GM21381 (cell line): ENCODE data around the gene OPRD1.
A peak's percentile ranks its signal among the peaks of the same experiment; 100 is the strongest.

ENCODE experiments used
- ATAC-seq: cut with Tn5 transposase; IDR thresholded peaks from one replicate; pipeline ENCODE4 v1.9.1; 2021; ENCODE audit warnings: mild to moderate bottlenecking, moderate library complexity; ENCODE audit not compliant: unreplicated experiment

The OPRD1 gene

DNA sequence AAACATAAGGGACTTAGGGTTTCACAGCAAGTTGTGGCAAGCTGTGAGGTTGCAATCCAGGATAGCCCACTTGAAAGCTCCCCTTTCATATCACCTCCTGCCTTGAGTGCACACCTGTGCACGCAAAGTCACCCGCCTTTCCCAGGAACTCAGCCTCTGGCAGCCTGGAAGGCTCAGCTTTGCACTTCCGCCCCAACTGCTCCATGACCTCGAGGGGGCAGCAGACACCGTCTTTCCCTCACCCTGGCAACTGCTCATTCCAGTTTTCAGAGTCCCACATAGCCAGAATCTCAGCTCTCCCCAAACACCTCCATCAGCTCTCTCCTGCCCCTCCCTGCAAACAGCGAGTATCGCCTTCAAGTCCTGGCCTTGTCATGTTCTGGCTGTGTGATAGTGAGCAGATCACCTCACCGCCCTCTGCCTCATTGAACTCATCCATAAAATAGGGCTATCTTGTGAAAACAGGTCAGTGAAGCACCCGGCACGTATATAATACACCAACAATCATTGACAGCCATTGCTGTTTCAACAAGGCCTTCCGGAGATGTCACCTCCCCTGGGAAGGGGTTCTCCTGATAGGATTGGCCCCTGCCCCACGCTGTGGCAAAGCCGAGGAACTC is 70.1 kb downstream of the OPRD1 start:
- no peak for ATAC-seq

DNA sequence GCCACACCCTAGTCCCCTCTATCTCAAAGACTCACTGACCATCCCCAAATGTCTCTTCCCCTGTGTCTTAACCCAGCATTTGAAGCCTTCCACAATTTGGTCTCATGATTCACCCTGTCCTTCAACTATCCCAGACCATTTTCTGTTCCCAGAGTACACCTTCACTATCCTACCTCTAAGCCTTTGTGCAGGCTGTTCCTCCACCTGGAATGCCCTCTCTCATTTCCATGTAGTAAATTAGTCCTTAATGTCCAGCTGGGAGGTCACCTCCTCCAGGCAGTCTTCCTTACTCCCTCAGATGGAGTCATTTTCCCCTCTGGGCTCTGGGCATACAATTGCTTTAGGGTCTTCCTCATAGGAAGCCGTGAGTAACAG is 71.3 kb downstream of the OPRD1 start:
- no peak for ATAC-seq

DNA sequence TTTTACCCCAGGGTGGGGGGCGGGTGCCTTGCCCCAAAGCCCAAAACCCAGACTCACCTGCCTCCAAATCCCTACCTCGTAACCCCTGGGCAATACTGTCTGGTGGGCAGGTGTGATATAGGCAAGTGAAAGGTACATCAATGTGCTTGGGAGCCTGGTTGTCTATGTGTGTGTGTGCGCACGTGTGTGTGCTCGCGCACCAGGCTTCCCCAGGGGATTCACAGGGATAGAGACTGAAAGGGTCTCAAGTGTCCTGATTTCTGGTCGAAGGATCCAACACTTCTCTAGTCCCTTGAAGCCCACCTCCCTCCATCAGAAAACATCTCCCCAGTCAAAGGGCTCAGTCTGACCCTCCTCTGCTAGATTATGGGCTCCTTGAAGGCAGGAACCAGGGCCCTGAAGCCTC is 73.5 kb downstream of the OPRD1 start:
- no peak for ATAC-seq

DNA sequence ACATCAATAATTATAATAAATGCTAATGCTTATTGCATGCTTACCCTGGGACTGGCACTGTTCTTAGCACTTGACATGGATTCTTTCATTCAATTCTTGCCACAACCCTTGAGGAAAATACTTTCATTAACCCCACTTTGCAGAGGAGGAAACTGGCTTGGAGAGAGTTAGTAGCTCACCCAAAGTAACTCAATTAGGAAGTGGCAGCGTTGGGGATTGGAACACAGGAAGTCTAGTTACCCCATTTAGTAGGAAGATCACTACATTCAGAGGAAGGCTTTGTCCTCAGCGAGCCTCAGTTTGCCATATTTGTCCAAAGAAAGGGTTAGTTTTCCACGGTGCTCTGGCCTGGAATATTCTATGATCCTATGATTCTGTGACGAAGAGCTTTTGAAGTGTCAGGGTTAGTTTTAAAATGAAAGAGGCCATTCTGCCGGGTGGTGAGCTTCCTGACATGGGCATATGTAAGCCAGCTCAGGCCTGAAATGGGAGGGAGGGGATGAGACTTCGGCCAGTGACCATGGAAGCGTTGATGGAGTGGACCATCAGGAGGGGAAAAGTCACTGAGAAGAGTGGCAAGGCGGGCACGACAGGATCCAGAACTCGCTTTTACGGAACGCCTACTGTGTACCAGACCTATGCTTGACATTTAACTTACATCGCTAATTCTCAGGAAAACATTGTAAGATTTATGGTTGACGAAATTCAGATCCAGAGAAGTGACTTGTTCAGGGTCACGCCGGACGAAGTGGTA is 74.2 kb downstream of the OPRD1 start:
- no peak for ATAC-seq

DNA sequence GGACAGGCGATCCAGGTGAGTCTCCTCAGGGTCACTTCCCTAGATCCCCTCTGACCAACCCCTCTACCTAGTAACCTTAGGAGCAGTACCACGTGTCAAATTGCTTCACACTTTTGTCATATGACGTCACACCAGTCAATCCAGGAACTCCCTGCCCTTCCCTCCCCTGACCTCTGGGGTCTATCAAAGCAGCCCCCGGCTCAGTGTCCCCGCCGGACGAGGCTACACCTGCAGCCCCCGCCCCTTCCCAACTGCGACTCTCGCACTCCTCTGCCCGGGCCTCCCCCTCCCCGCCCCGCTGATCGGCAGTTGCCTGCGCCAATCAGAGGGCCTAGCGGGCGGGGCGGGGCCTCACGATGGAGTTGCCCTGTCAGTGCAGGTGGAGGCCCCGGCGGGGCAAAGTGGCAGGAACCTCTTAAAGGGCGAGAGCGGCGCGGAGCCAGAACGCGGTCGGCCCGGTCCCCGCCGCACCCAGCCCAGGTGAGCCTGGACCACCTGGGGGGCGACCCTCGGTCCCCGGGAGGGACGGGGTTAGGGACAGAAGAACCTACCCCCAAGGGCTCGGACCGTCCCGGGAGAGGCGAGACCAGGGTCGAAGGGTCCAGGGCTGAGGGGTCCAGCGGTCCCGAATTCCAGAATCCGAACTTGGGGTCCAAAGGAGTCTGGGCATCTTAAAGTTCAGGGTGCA is 74.9 kb downstream of the OPRD1 start:
- ATAC-seq = peak; percentile 58

DNA sequence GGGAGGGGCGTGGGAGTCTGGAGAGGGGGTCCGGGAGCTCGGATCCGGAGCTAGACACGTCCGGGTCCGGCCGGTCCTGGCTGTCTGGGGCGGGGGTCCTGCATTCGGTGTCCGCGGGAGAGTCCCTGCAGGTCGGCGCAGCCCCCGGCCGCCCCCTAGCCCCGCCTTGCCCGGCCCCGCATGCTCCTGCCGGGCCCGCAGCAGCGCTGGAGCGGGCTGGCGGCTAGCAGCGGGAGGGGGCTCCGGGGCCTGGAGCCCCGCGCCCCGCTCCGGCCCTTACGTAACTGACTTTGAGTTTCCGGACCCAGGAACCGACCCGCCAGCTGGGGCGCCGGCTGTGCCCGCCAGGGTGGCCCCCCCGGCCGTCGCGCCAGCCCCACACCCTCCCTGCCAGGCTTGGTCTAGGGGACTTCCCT is 75.5 kb downstream of the OPRD1 start:
- ATAC-seq = no peak

DNA sequence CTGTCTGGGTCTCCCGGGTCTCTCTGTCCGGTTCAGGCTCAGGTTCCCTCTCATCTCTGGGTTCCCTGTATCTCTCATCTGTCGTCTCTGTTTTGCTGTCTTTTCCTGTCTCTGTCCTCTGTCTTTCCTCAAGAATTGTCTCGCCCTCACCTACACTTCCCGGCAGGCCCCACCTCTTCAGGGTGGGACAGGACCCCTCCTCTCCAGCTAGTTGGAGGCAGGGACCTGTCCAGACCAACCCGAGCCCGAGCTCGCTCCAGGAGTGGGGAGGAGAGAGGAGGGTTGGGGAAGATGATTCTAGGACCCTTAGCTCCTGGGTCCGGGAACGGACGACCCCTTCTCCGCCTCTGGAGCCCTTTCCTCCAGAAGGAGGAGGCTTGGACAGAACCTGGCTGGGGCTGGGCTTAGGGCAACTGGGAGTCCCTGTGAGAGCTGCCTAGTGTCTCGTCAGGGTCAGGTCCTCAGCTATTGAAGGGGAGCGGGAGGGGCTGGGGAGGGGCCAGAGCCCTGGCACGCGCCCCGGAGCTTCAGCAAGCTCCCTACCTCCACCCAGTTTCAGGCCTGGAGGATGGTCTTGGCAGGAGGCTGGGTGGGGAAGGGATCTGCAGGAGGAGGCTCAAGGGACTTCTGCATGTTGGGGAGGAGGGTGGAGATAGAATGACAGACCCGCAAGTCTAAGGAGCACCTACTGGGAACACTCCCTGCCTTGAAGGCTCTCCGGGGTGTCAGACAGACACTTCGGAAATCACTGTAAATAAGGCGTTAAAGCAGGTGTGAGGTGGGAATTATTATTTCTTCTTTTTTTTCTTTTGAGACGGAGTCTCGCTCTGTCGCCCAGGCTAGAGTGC is 76.1 kb downstream of the OPRD1 start:
- ATAC-seq = no peak

DNA sequence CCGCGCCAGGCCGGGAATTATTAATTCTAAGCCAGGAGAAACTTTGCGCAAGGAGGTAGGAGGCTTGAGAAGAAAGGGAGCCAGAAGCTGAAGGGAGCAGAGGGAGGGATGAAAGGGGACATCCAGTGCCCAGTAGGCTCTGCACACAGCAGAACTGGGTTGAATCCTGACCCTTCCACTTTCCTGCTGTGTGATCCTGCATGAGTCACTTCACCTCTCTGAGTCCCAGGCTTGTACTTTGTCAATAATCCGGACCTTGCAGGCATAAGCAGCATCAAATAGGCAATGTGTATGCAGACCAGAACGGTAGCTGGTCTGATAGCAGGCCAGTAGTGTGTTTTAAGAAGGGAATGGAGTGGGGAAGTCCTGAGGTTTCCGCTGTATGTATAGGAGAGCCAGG is 76.9 kb downstream of the OPRD1 start:
- no peak for ATAC-seq

DNA sequence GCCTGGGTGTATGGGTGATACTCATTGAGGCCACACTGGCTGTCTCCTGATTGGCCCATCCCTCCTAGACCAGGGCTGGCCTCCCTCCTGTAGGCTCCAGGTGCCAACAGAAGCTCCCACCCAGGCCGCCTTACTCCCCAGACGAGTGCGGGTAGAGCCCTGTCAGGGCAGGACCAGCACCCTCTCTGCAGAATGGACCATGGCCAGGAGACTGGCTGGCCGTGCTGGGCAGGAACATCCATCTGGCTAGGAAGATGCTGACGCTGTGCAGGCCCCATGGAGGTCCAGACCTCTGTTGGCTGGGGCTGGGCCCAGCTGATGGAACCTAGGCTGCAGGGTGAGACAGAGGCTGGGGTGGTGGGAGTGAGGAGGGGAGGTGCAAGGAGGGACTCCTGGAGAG is 77.4 kb downstream of the OPRD1 start:
- ATAC-seq = no peak

DNA sequence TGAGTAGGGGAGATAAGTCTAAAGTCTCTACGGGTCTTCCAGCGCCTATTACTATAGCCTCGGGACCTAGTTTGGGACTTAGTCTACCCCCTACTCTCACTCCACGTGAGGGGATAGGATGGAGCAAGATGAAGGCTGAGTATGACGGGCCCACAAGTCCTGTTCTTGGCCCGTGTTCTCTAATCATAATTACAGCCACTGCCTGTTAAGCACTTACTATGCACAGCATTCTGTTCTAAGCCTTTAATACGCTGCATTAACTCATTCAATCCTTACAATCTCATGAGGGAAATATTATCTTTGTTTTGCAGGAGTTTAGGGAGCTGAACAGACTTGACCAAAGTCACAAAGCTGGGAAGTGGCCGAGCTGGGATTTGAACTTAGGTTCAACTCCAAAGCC is 78.5 kb downstream of the OPRD1 start:
- ATAC-seq = no peak

DNA sequence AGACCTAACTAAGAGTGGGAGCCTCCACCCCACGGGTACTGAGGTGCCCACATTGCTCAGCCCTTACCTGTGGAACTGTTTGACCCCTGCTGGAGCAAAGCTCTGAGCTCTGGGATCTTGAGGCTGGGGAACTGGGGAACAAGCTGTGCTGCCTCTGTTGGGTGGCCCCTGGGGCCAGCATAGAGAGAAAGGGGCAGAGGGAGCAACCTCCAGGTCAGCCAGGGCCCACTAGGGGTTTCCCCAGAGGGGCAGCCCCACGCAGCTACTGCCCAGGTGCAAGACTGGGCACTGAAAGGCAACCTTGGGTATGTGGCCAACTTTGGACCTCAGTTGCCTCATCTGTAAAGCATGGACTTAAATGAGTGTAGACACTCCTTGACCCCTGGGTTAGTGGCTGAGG is 78.9 kb downstream of the OPRD1 start:
- ATAC-seq = no peak

DNA sequence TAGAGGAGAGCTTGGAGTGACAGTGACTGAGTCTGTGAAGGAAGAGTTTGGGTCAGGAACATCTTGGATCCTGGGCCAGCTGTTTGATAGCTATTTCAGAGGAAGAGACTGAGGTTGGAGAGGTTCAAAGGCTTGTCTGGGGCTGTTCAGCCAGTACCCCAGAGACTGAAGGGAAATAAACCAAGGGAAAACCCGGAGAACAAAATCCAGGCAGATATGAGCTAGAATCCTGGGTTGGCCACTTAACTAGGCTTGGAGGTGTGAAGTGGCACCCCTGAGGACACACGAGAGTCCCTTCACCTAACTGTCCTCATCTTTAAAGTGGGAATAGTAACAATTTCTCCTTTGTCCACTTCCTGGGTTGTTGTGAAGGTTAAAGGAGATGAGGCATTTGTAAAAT is 79.3 kb downstream of the OPRD1 start:
- no peak for ATAC-seq

DNA sequence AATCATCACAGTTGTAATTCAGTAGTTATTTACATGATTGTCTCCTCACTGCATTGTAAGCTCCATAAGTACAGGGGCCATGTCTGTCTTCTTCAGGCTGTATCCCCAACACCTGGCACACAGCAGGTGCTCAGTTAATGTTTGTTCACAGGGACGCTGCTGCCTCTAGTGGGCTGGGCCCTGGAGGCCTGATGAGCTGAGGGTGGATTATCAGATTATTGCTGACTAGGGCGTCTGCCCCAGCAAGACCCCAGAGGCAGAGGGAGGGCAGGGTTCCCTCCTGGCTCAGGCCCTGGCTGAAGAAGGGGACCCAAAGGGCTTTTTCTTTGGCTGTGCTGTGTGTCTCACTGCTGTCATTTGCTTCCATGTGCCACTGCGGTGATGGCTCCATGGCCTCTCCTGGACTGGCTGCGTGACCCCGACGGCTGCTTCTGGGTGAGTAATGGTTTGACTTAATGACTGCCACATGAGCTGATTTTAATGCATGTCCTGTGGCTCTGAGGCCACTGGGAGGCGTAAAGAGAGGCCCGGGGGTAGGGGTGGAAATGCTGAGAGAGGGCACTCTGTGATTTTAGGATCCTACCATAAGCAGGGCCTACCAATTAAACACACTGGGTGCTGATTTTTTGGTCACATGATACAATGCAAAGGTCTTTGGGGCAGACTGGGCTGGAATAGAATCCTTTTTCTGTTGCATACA is 81.6 kb downstream of the OPRD1 start:
- no peak for ATAC-seq

DNA sequence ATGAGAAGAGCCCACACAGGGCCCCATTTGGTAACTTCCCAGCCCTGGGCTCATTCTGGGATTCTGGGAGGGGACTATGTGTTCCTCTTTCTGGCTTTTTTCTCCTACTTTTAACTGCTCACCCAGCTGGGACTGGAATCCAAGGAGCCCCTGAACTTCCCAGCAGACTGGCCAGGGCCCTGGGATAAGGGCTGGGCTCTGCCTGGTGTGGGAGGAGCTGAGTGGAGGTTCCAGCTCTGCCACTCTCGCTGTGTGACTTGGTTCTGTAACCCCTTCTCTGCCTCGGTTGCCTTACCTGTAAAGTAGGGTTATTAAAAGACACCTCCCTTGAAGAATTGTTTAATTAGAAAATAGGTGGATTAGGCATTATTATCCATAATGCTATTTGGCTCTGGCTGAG is 82.8 kb downstream of the OPRD1 start:
- ATAC-seq = no peak

DNA sequence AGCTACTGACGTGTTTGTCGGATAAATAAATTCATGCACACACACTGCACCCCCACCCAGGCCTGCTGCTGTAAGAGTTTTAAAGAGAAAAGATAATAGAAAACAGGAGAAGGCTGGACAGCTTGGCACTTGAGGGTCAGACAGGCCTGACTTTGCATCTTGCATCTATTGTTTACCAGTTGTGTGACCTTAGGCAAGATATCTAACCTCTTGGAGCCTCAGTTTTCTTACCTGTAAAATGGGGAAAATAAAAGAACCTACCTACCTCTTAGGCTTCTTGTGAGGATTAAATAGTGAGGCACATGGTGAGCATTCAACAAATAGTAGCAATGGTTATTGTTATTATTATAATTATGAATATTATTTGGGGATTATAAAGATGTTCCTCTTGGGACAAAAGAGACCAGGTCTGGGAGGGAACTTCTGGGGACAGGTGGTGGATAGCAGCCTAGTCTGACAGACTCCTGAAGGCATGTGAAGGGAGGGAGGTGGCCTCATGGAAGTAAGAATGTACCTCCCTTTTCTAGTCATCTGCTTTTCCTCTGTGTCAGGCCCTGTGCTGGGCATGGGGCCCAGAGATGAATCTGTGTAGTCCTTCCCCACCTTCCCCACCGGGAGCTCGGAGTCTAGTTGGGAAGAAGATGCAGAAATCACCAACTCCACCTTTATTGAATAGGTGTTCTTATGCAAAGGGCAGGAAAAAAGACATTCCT is 84.1 kb downstream of the OPRD1 start:
- ATAC-seq = no peak

DNA sequence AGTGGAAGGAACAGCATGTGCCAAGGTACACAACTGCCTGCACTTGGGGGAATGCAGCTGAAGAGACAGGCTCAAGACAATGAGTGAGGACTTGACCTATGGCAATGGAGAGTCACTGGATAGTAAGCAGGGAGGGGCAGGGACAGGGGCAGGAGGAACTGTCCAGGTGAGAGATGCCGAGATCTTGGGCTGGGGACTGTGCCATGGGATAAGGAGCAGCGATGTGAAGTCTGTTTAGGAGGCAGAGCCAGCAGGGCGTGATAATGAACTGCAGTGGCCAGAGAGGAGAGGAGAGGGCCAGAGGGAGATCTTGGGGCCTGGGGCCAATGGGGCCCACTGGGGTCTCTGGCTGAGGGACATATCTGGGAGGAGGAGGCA is 84.6 kb downstream of the OPRD1 start:
- no peak for ATAC-seq

DNA sequence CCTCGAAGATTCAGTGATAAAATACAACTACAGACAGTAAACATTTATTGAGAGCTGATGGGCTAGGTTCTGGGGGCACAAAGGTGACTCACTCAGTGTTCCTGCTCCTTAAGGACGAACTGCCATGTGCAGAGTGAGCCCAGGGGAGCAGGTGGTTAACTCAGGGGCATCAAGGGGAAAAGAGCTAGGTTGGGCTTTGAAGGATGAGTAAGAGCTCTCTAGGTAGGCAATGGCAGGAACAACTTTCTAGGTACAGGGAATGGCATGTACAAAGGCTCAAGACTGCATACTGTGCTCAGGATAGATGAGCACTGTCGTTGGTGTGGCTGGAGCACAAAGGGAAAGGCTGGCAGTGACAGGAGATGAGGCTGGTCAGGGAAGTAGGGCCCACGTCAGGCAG is 85.8 kb downstream of the OPRD1 start:
- ATAC-seq = no peak

DNA sequence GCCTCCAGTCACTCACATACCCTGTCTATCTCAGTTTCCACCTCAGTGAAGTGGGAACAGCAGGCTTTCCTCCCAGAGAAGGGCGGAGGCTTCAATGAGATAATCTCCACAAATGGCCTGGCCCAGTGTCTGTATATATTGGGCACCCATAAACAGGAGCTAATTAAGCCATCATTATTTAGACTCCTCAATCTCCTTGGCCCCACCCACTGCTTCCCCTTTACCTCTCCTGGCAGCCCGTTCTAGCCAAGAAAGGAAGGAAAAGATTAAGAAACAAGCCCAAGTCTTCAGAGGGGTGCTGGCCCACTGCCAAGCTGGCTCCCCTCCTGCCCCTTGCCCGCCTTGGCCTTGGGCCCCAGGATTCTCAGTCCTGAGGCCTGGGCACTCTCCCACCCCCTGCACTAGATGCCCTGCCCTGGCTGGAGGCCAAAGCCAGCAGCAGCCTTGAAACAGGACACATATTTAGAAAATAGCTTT is 86.5 kb downstream of the OPRD1 start:
- ATAC-seq = no peak

DNA sequence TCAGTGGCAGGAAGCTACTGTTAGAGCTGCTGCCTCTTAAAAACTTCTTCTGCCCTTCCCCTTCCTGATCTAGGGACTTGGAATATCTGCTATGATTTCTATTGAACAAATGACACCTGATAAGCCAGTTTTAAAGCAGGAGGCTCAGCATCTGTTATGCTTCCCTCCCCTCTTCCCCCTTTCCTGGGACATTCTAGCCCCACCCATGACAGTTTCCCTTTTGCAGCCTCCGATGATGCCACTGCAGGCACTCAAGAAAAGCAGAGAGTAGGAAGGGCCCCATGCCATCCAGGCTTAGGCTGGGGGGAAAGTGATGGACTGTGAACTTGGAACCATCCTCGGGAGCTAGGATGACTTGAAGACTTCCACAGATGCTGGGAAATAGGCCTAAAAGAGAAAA is 87.3 kb downstream of the OPRD1 start:
- ATAC-seq = no peak

DNA sequence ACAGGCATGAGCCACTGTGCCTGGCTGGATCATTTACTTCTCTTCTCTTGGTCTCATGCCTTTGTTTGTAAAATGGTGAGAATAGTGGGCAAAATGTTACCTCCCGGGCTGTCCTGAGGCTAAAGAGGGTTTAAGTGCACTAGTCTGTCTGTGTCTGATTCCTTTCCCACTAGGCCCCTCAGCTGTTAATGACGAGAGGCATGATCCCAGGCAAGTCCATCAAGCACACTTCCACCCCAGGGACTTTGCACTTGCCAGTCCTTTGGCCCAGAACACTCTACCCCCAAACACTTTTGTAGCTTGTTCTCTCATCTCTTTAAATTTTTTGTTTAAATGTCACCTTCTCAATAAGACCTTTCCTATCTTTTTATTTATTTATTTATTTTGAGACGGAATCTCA is 88.6 kb downstream of the OPRD1 start:
- no peak for ATAC-seq
